WTC11 (cell line): ENCODE measurements around the gene USP47. TPM values are rescaled to one million over a fixed set of nuclear protein-coding genes. Genes with fewer than 3 reads are reported as not detected.

Experiments
- ATAC-seq: fragments of 200-7000 bp; cut with Tn5 transposase; 2 replicates; pipeline ENCODE4 v1.10.0; 2021; ENCODE audit warnings: mild to moderate bottlenecking, moderate library complexity
- CTCF ChIA-PET: fragments of 300-600 bp; sonication (Branson Sonifier 250); formaldehyde crosslinking; loops from one replicate; lab custom pipeline; 2021; ENCODE audit warnings: antibody characterized with exemption; lab: Charles Lee
- POLR2A ChIA-PET: fragments of 350-600 bp; sonication (Branson Sonifier 250); formaldehyde crosslinking; loops from one replicate; lab custom pipeline; 2021; ENCODE audit warnings: antibody characterized with exemption; lab: Charles Lee
- DNase-seq: peaks from one replicate; pipeline ENCODE4 v3.0.0; 2021; ENCODE audit warnings: low spot score
- H3K27ac Mint-ChIP-seq: 2 replicates; pipeline ENCODE4 v1.8.0; 2021; ENCODE audit warnings: mixed read lengths
- H3K27me3 Mint-ChIP-seq: 2 replicates; pipeline ENCODE4 v1.8.0; 2021; ENCODE audit warnings: low read depth, mild to moderate bottlenecking, moderate library complexity, mixed read lengths
- H3K36me3 Mint-ChIP-seq: 2 replicates; pipeline ENCODE4 v1.8.0; 2021; ENCODE audit warnings: mixed read lengths
- H3K4me1 Mint-ChIP-seq: 2 replicates; pipeline ENCODE4 v1.8.0; 2022; ENCODE audit warnings: mixed read lengths
- H3K4me3 Mint-ChIP-seq: 2 replicates; pipeline ENCODE4 v1.8.0; 2021; ENCODE audit warnings: mild to moderate bottlenecking, moderate library complexity, mixed read lengths
- H3K9me3 Mint-ChIP-seq: 2 replicates; pipeline ENCODE4 v1.8.0; 2021; ENCODE audit warnings: mixed read lengths
- AR ChIP-seq: fragments of 250-450 bp; sonication (Bioruptor Pico); IDR thresholded peaks from 2 replicates; pipeline ENCODE4 v1.9.0; 2021; ENCODE audit warnings: mild to moderate bottlenecking
- ATF3 ChIP-seq: sonication (generic); formaldehyde crosslinking; conservative IDR thresholded peaks from 2 replicates; pipeline ENCODE4 v1.8.1; 2022; ENCODE audit warnings: mild to moderate bottlenecking, missing genetic modification reagents
- CREM ChIP-seq: sonication (generic); formaldehyde crosslinking; IDR thresholded peaks from 2 replicates; pipeline ENCODE4 v1.8.1; 2022; ENCODE audit warnings: mild to moderate bottlenecking, missing genetic modification reagents, moderate library complexity
- EMX1 ChIP-seq: fragments of 250-450 bp; sonication (Bioruptor Pico); IDR thresholded peaks from 2 replicates; pipeline ENCODE4 v1.8.0; 2021; ENCODE audit warnings: mild to moderate bottlenecking
- GABPB1 ChIP-seq: sonication (generic); formaldehyde crosslinking; IDR thresholded peaks from 2 replicates; pipeline ENCODE4 v1.8.1; 2023; ENCODE audit warnings: mild to moderate bottlenecking, missing genetic modification reagents
- HMGXB4 ChIP-seq: sonication (generic); formaldehyde crosslinking; IDR thresholded peaks from 2 replicates; pipeline ENCODE4 v1.8.1; 2023; ENCODE audit warnings: mild to moderate bottlenecking, moderate library complexity, missing genetic modification reagents
- JUN ChIP-seq: sonication (generic); formaldehyde crosslinking; IDR thresholded peaks from 2 replicates; pipeline ENCODE4 v1.8.0; 2023; ENCODE audit warnings: mild to moderate bottlenecking, missing genetic modification reagents
- NR1H2 ChIP-seq: sonication (generic); formaldehyde crosslinking; IDR thresholded peaks from 2 replicates; pipeline ENCODE4 v1.9.0; 2021; ENCODE audit warnings: mild to moderate bottlenecking, moderate library complexity, missing genetic modification reagents
- NR2C2 ChIP-seq: sonication (generic); formaldehyde crosslinking; IDR thresholded peaks from 2 replicates; pipeline ENCODE4 v1.8.0; 2022; ENCODE audit warnings: mild to moderate bottlenecking, missing genetic modification reagents
- OVOL2 ChIP-seq: fragments of 250-450 bp; sonication (Bioruptor Pico); IDR thresholded peaks from 2 replicates; pipeline ENCODE4 v1.9.0; 2021; ENCODE audit warnings: mild to moderate bottlenecking, borderline replicate concordance
- PRRX2 ChIP-seq: fragments of 250-450 bp; sonication (Bioruptor Pico); IDR thresholded peaks from 2 replicates; pipeline ENCODE4 v1.8.0; 2021; ENCODE audit warnings: mild to moderate bottlenecking
- SMAD4 ChIP-seq: sonication (generic); formaldehyde crosslinking; IDR thresholded peaks from 2 replicates; pipeline ENCODE4 v1.8.0; 2022; ENCODE audit warnings: mild to moderate bottlenecking, missing genetic modification reagents
- SOX15 ChIP-seq: fragments of 250-450 bp; sonication (Bioruptor Pico); IDR thresholded peaks from 2 replicates; pipeline ENCODE4 v1.9.0; 2021; ENCODE audit warnings: mild to moderate bottlenecking
- SP1 ChIP-seq: sonication (generic); formaldehyde crosslinking; conservative IDR thresholded peaks from 2 replicates; pipeline ENCODE4 v1.8.1; 2022; ENCODE audit warnings: missing genetic modification reagents
- STAT6 ChIP-seq: sonication (generic); formaldehyde crosslinking; conservative IDR thresholded peaks from 2 replicates; pipeline ENCODE4 v1.8.1; 2023; ENCODE audit warnings: mild to moderate bottlenecking, low read depth, missing genetic modification reagents, moderate library complexity
- USF1 ChIP-seq: sonication (generic); formaldehyde crosslinking; IDR thresholded peaks from 2 replicates; pipeline ENCODE4 v1.8.0; 2022; ENCODE audit warnings: mild to moderate bottlenecking, missing genetic modification reagents
- USF2 ChIP-seq: sonication (generic); formaldehyde crosslinking; IDR thresholded peaks from 2 replicates; pipeline ENCODE4 v1.8.1; 2023; ENCODE audit warnings: mild to moderate bottlenecking, missing genetic modification reagents, moderate library complexity
- ZBTB21 ChIP-seq: sonication (generic); formaldehyde crosslinking; IDR thresholded peaks from 2 replicates; pipeline ENCODE4 v1.8.1; 2023; ENCODE audit warnings: mild to moderate bottlenecking, missing genetic modification reagents, borderline replicate concordance
- ZNF138 ChIP-seq: sonication (generic); formaldehyde crosslinking; conservative IDR thresholded peaks from 2 replicates; pipeline ENCODE4 v1.8.1; 2022; ENCODE audit warnings: mild to moderate bottlenecking, moderate library complexity, missing genetic modification reagents
- ZNF219 ChIP-seq: sonication (generic); formaldehyde crosslinking; IDR thresholded peaks from 2 replicates; pipeline ENCODE4 v1.8.0; 2023; ENCODE audit warnings: missing genetic modification reagents, mild to moderate bottlenecking, borderline replicate concordance
- ZNF423 ChIP-seq: fragments of 250-450 bp; sonication (Bioruptor Pico); IDR thresholded peaks from 2 replicates; pipeline ENCODE4 v2.1.2; 2022; ENCODE audit warnings: mild to moderate bottlenecking, moderate library complexity
- ZNF425 ChIP-seq: fragments of 250-450 bp; sonication (Bioruptor Pico); conservative IDR thresholded peaks from 2 replicates; pipeline ENCODE4 v1.9.0; 2021; ENCODE audit warnings: mild to moderate bottlenecking
- total RNA-seq: library from RNA; stranded (reverse); gene quantifications from 3 replicates; pipeline ENCODE4 v1.2.3, GENCODE V29; 2021

USP47 gene
- total RNA-seq, 1 experiment from 2014 or later, result 19.7 TPM

- DNase-seq, result no peak
- no peak for ATAC-seq
- CTCF ChIA-PET, result interaction anchor here (2.1 to 3.9 kb wide), 3 partner anchors 11 to 43 kb away, joined by 13 to 38 read pairs (median 36); partner anchors contain the start of gene DKK3
- H3K9me3 Mint-ChIP-seq, result 0 out of 2 replicates have a peak, but pooled peaks cover 4% of the 10 kb centered on the region
- no peak overlapping the region for H3K4me3 Mint-ChIP-seq
- no peaks in the 10 kb centered on the region; the same call in 1 of the 2 replicates for H3K27me3 Mint-ChIP-seq
- H3K27ac Mint-ChIP-seq, result no peak overlapping the region
- no peak for TF ChIP-seq ATF3 (CRISPR knock-in tag)
- TF ChIP-seq SP1 (CRISPR knock-in tag), result no peak
- TF ChIP-seq STAT6 (CRISPR knock-in tag), result no peak
- no peak for TF ChIP-seq EMX1 (CRISPR knock-in tag)
- no peak for TF ChIP-seq ZNF138 (CRISPR knock-in tag)
- no peak for TF ChIP-seq ZNF423 (CRISPR knock-in tag)
- TF ChIP-seq NR1H2 (CRISPR knock-in tag), result no peak
- TF ChIP-seq ZNF425, result no peak
- TF ChIP-seq NR2C2 (CRISPR knock-in tag), result no peak
- no peak for TF ChIP-seq ZNF219
- TF ChIP-seq ZBTB21 (CRISPR knock-in tag), result no peak
- peaks cover 15% of the 10 kb centered on the region for H3K4me1 Mint-ChIP-seq
- H3K36me3 Mint-ChIP-seq, result no peaks in the 10 kb centered on the region
- POLR2A ChIA-PET, result no interaction called here
Measured at GRCh38 chr11:11965192-11965591, 123.4 kb downstream of the USP47 start.

- Mint-ChIP-seq H3K27me3 (no peaks in the 10 kb centered on the region; the same call in 1 of the 2 replicates), H3K36me3 (no peaks in the 10 kb centered on the region), H3K4me3 (no peak overlapping the region), H3K9me3 (0 out of 2 replicates have a peak, but pooled peaks cover 4% of the 10 kb centered on the region), H3K4me1 (peaks cover 9% of the 10 kb centered on the region), H3K27ac (no peak overlapping the region)
- ChIA-PET POLR2A (no interaction called here), CTCF (interaction anchor here (1.3 to 3.9 kb wide), 7 partner anchors 10 to 102 kb away, joined by 3 to 38 read pairs (median 13); partner anchors contain the start of gene DKK3)
- DNase-seq (no peak), ATAC-seq (no peak)
- TF ChIP-seq PRRX2 (CRISPR knock-in tag) (no peak), AR (CRISPR knock-in tag) (no peak), SMAD4 (CRISPR knock-in tag) (no peak), OVOL2 (CRISPR knock-in tag) (no peak), USF1 (CRISPR knock-in tag) (no peak), EMX1 (CRISPR knock-in tag) (no peak), ZNF138 (CRISPR knock-in tag) (no peak), JUN (no peak), HMGXB4 (CRISPR knock-in tag) (no peak), CREM (no peak), SOX15 (CRISPR knock-in tag) (no peak), GABPB1 (CRISPR knock-in tag) (no peak), USF2 (no peak)
Measured at GRCh38 chr11:11965656-11966353, 124.0 kb downstream of the USP47 start.
